ENCODE measurements around the gene SLC2A13. TPM values are rescaled to one million over a fixed set of nuclear protein-coding genes. Genes with fewer than 3 reads are reported as not detected.
"Not testable (repeated sequence)": the region's sequence is repeated elsewhere in the genome, so short reads cannot be mapped to it uniquely, and the experiment has no call there.

The SLC2A13 gene
- total RNA-seq, 1 experiment from 2014 or later, result 7.0 TPM

- Mint-ChIP-seq H3K4me1 (peaks cover 39% of the 10 kb centered on the region in 2 experiments), H3K36me3 (ENCODE audit: insufficient read depth in 1 of 3, low read depth in 3 of 3) (peaks cover 6 to 7% (median 6%) of the 10 kb centered on the region in 3 experiments; a peak in 4 of 7 replicates), H3K27me3 (ENCODE audit: low read depth) (no peaks in the 10 kb centered on the region), H3K4me3 (no peak overlapping the region), H3K27ac (peak overlapping the region; percentile 39 to 89 (median 66); a peak in 4 of 7 replicates), H3K9me3 (no peaks in the 10 kb centered on the region)
- H4K5ac ChIP-seq (ENCODE audit: insufficient read length, low read depth, low read length), result no peak overlapping the region
- no peaks in the 10 kb centered on the region for H4K20me1 ChIP-seq (ENCODE audit: control insufficient read depth, insufficient read depth, insufficient read length)
- H2BK15ac ChIP-seq (ENCODE audit: low read depth, low read length), result no peak overlapping the region
- H3K4ac ChIP-seq (ENCODE audit: low read depth, low read length), result no peak overlapping the region
- no peaks in the 10 kb centered on the region for H3K79me2 ChIP-seq (ENCODE audit: insufficient read depth, low read length)
- H2BK5ac ChIP-seq (ENCODE audit: insufficient read length, low read length), result no peak overlapping the region
- H3K56ac ChIP-seq (ENCODE audit: insufficient read length, low read depth, low read length), result no peak overlapping the region
- H3K9me3 ChIP-seq (ENCODE audit: control insufficient read depth, low read depth, low read length), result no peaks in the 10 kb centered on the region
- peaks cover 7% of the 10 kb centered on the region; the same call in 1 of the 2 replicates for H3K4me1 ChIP-seq (ENCODE audit: insufficient read depth, low read length)
- no peaks in the 10 kb centered on the region for H3K27me3 ChIP-seq (ENCODE audit: insufficient read depth, low read length)
- no peak overlapping the region for H3K23ac ChIP-seq (ENCODE audit: insufficient read length, low read depth, low read length)
- no peak overlapping the region for H2BK12ac ChIP-seq (ENCODE audit: insufficient read length, low read depth, low read length)
- H3K23me2 ChIP-seq (ENCODE audit: insufficient read length, low read depth, low read length, poor library complexity, severe bottlenecking), result no peaks in the 10 kb centered on the region
- H3K14ac ChIP-seq (ENCODE audit: insufficient read depth, low read length), result no peak overlapping the region
- H2BK20ac ChIP-seq (ENCODE audit: low read depth, low read length, poor library complexity, severe bottlenecking), result no peak overlapping the region
- H3K9ac ChIP-seq (ENCODE audit: extremely low read depth, insufficient read length, low read length), result no peak overlapping the region
- H2BK120ac ChIP-seq (ENCODE audit: low read depth, low read length, poor library complexity, severe bottlenecking), result no peak overlapping the region
- no peak for DNase-seq
- H3K79me1 ChIP-seq (ENCODE audit: insufficient read depth, low read depth, low read length, poor library complexity, severe bottlenecking), result no peaks in the 10 kb centered on the region
- H4K8ac ChIP-seq (replicated peaks; ENCODE audit: insufficient read length, low read depth, low read length), result no peak overlapping the region
- no CpG with 5 or more reads among the region's 3 CpGs for WGBS (ENCODE audit: extremely low coverage, insufficient read length, low lambda C conversion rate)
- no peak overlapping the region for H3T11ph ChIP-seq (ENCODE audit: low read length)
- no peak overlapping the region for H2AK5ac ChIP-seq (ENCODE audit: insufficient read length, low read length)
- H3K27ac ChIP-seq (ENCODE audit: insufficient read length, low read depth, low read length), result no peak overlapping the region
- TF ChIP-seq CTCF (conservative IDR thresholded peaks at IDR 0.05), result no peak
- H4K91ac ChIP-seq (ENCODE audit: insufficient read length, low read depth, low read length), result no peak overlapping the region
- H2AFZ ChIP-seq (ENCODE audit: low read length), result no peak overlapping the region
- H3K18ac ChIP-seq (ENCODE audit: insufficient read length, low read depth, low read length), result no peak overlapping the region
- no peak overlapping the region for H3K4me2 ChIP-seq (ENCODE audit: insufficient read depth, insufficient read length, low read length)
Measured at GRCh38 chr12:40031965-40032364, 73.9 kb downstream of the SLC2A13 start.

DNA sequence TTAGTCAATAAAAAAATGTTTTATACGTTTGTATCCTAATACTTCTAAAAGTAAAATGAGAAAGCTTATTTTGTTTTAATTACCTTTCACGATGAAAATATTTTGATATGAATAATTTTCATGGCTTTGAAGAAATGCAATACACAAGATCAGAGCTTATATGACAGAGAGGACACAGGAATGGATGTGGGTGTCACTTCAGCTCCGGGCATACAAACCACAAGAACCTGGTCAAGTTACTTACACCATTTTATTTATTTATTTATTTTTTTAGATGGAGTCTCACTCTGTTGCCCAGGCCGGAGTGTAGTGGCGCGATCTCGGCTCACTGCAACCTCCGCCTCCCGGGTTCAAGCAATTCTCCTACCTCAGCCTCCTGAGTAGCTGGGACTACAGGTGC, 74.9 kb downstream of the SLC2A13 start:
- H3K18ac ChIP-seq (ENCODE audit: insufficient read length, low read depth, low read length); H3K79me2 ChIP-seq (ENCODE audit: insufficient read depth, low read length); H3K27me3 Mint-ChIP-seq (ENCODE audit: low read depth); H4K91ac ChIP-seq (ENCODE audit: insufficient read length, low read depth, low read length); H2AFZ ChIP-seq (ENCODE audit: low read length); H3K14ac ChIP-seq (ENCODE audit: insufficient read depth, low read length); H3K27ac Mint-ChIP-seq; H3K79me1 ChIP-seq (ENCODE audit: insufficient read depth, low read depth, low read length, poor library complexity, severe bottlenecking); H4K5ac ChIP-seq (ENCODE audit: insufficient read length, low read depth, low read length); H2AK5ac ChIP-seq (ENCODE audit: insufficient read length, low read length); H3T11ph ChIP-seq (ENCODE audit: low read length); H2BK120ac ChIP-seq (ENCODE audit: low read depth, low read length, poor library complexity, severe bottlenecking); H3K23me2 ChIP-seq (ENCODE audit: insufficient read length, low read depth, low read length, poor library complexity, severe bottlenecking); H3K9me3 Mint-ChIP-seq; H3K4me3 Mint-ChIP-seq; H3K4me2 ChIP-seq (ENCODE audit: insufficient read depth, insufficient read length, low read length); H3K9me3 ChIP-seq (ENCODE audit: control insufficient read depth, low read depth, low read length); H2BK15ac ChIP-seq (ENCODE audit: low read depth, low read length); H2BK5ac ChIP-seq (ENCODE audit: insufficient read length, low read length); H3K9ac ChIP-seq (ENCODE audit: extremely low read depth, insufficient read length, low read length); H3K36me3 Mint-ChIP-seq (ENCODE audit: insufficient read depth in 1 of 3, low read depth in 3 of 3); H3K56ac ChIP-seq (ENCODE audit: insufficient read length, low read depth, low read length); H3K23ac ChIP-seq (ENCODE audit: insufficient read length, low read depth, low read length); H2BK20ac ChIP-seq (ENCODE audit: low read depth, low read length, poor library complexity, severe bottlenecking); H3K27me3 ChIP-seq (ENCODE audit: insufficient read depth, low read length); H3K4ac ChIP-seq (ENCODE audit: low read depth, low read length); H3K27ac ChIP-seq (ENCODE audit: insufficient read length, low read depth, low read length); H2BK12ac ChIP-seq (ENCODE audit: insufficient read length, low read depth, low read length); DNase-seq; H3K4me1 ChIP-seq (ENCODE audit: insufficient read depth, low read length); H4K8ac ChIP-seq (replicated peaks; ENCODE audit: insufficient read length, low read depth, low read length); H4K20me1 ChIP-seq (ENCODE audit: control insufficient read depth, insufficient read depth, insufficient read length): not testable (repeated sequence)
- peaks cover 39% of the 10 kb centered on the region in 2 experiments for H3K4me1 Mint-ChIP-seq
- no CpG with 5 or more reads among the region's 9 CpGs for WGBS (ENCODE audit: extremely low coverage, insufficient read length, low lambda C conversion rate)
